ENCODE results near the gene CALY. TPM values are rescaled to one million over a fixed set of nuclear protein-coding genes. Genes with fewer than 3 reads are reported as not detected.

Gene CALY
- total RNA-seq, 1 donor from 2014 or later: not detected

DNA sequence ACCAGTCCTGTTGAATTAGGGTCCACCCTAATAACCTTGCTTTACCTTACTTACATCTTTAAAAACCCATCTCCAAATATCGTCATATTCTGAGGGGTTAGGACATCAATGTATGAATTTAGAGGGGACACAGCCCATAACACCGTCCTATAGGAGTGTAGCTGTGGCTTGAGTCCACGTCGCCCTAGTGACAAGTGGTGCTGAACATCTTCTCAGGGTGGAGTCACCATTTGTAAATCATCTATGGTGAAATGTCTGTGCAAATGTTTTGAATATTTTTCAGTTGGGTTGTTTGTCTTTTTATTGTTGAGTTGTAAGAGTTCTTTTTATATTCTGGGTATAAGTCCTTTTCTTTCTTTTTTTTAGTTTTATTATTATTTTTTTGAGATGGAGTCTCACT, 5.3 kb upstream of the CALY start:
- intact Hi-C loops (cut with micrococcal nuclease): no loop called here
- Histone ChIP-seq H3K9me3 (replicated peaks) (no peaks in the 10 kb centered on the region), H3K36me3 (no peaks in the 10 kb centered on the region), H3K27me3 (ENCODE audit: low read depth) (peaks cover 97% of the 10 kb centered on the region), H3K27ac (replicated peaks) (no peak overlapping the region), H3K4me3 (no peak overlapping the region), H3K4me1 (no peaks in the 10 kb centered on the region)
- TF ChIP-seq CTCF (IDR thresholded peaks at IDR 0.05; ENCODE audit: borderline replicate concordance): no peak
- DNase-seq: no peak

DNA sequence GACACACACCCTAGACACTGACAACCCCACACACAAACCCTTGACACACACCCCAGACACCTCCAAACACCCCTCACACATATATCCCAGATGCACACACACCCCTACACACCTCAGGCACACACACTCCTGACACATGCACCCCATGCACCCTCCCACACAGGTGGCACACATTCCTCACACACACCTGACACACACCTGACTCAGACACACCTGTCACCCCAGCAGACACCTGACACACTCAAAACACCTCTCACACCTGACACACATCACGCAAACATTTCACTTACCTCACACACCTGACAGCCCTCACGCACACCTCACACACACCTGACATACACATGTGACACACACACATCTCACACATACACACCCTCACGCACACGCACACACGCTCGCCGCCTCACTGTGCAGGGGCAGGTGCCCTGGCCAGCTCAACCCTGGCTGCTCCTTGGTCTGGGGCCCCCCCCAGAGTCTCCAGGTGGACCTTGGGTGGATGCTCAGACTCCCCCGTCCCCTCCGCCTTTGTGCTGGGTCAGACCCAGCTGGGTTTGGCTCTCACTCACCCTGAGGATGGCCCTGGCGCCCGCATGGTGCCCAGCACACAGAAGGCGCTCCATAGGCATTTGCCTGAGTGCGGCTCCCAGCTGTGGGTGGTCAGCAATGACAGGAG, 3.1 kb upstream of the CALY start:
- peaks cover 98% of the 10 kb centered on the region for H3K27me3 ChIP-seq (ENCODE audit: low read depth)
- no peak for TF ChIP-seq CTCF (IDR thresholded peaks at IDR 0.05; ENCODE audit: borderline replicate concordance)
- H3K9me3 ChIP-seq (replicated peaks): no peaks in the 10 kb centered on the region
- intact Hi-C loops (cut with micrococcal nuclease): no loop called here
- no peak for DNase-seq
- H3K36me3 ChIP-seq: no peaks in the 10 kb centered on the region
- H3K4me1 ChIP-seq: peaks cover 20% of the 10 kb centered on the region
- no peak overlapping the region for H3K4me3 ChIP-seq
- H3K27ac ChIP-seq (replicated peaks): no peak overlapping the region

GRCh38 chr10:133338080-133339071, 1.7 kb upstream of the CALY start:
- Histone ChIP-seq H3K27me3 (ENCODE audit: low read depth) (peaks cover 91% of the 10 kb centered on the region), H3K4me3 (no peak overlapping the region), H3K27ac (replicated peaks) (no peak overlapping the region), H3K9me3 (replicated peaks) (no peaks in the 10 kb centered on the region), H3K36me3 (no peaks in the 10 kb centered on the region), H3K4me1 (peaks cover 23% of the 10 kb centered on the region)
- TF ChIP-seq CTCF (IDR thresholded peaks at IDR 0.05; ENCODE audit: borderline replicate concordance): no peak
- no peak for DNase-seq
- intact Hi-C loops (cut with micrococcal nuclease): no loop called here

DNA sequence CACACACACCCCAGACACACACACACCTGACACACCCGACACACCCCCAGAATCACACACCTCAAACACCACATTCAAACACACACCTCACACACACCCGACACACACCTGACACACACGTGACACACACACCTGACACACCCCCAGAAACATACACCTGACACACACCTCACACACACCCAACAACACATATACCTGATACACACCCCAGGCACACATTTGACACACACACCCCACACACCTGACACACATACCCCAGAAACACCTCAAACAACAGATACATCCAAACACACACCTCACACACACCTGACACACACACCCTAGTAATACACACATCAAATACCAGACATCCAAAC, 652 bp upstream of the CALY start:
- peaks cover 90% of the 10 kb centered on the region for H3K27me3 ChIP-seq (ENCODE audit: low read depth)
- intact Hi-C loops (cut with micrococcal nuclease): no loop called here

More for the DNA sequence above, 652 bp upstream of the CALY start:
- Histone ChIP-seq H3K4me1 (peaks cover 23% of the 10 kb centered on the region), H3K36me3 (no peaks in the 10 kb centered on the region), H3K27ac (replicated peaks) (no peak overlapping the region), H3K4me3 (no peak overlapping the region), H3K9me3 (replicated peaks) (no peaks in the 10 kb centered on the region)
- no peak for DNase-seq
- TF ChIP-seq CTCF (IDR thresholded peaks at IDR 0.05; ENCODE audit: borderline replicate concordance): no peak

Measured in left ventricle myocardium inferior (tissue), 1 donor.